Keratinocyte (primary cell): ENCODE measurements around the gene SLC1A2.

ENCODE experiments used
- CTCF ChIP-seq, 3 experiments: IDR thresholded peaks in 1 of 3; conservative IDR thresholded peaks in 1 of 3; optimal IDR thresholded peaks in 1 of 3; 2 replicates in 2 of 3; 3 replicates in 1 of 3; pipeline versions ENCODE3 to v1.5.1; 2011; ENCODE audit warnings: low read length in 3 of 3, mild to moderate bottlenecking in 3 of 3, moderate library complexity in 2 of 3, control low read depth in 1 of 3, inconsistent platforms in 1 of 3; ENCODE audit not compliant: insufficient read depth in 2 of 3; ENCODE audit errors: extremely low read depth in 1 of 3
- EZH2 ChIP-seq: IDR thresholded peaks from one replicate; pipeline ENCODE4 v1.6.1; 2012; ENCODE audit warnings: inconsistent platforms, mild to moderate bottlenecking, low read length, moderate library complexity

GRCh38 chr11:35466058-35466457, 46.7 kb upstream of the SLC1A2 start:
- TF ChIP-seq EZH2 = no peak
- TF ChIP-seq CTCF (optimal IDR thresholded peaks at IDR 0.05 in 1 of 3, IDR thresholded peaks at IDR 0.05 in 1 of 3, conservative IDR thresholded peaks at IDR 0.05 in 1 of 3; ENCODE audit: extremely low read depth in 1 of 3, insufficient read depth in 2 of 3, low read length in 3 of 3) = no peak
